ENCODE data around the gene SS18L1.

Gene SS18L1

DNA sequence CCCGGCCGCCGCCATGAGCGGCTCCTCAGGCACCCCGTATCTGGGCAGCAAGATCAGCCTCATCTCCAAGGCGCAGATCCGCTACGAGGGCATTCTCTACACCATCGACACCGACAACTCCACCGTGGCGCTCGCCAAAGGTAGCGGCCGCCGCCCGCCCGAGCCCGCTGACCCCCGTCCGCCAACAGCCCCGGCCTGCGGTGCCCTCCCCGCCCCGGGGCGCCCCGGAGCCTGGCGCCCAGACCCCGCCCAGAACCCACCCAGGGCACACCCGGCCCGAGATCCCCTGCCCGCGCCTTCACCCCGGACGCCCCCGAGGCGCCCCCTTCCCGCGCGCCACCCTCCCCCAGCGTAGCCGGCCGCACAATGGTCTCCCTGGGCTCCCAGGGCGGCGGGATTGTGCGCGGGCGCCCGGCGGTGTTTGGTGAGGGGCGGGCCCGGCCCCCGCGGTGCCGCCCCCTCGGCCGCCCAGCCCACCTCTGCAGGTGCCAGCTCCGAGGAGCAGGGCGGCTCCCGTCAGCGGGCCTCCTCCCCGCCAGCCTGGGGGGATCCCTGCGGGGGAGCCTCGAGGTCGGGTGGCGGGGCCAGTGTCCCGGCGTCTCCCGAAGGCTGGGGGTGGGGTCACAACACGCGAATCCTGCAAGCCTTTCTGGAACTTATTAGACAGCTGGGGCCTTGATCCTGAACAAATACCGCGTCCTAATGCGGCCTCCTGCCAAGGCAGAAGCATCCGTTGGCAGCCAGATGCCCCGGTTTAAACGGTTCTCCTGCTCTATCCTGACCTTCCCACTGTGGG is 20.7 kb upstream of the SS18L1 start:
- Histone ChIP-seq H3K9me3 (ENCODE audit: insufficient read depth, low read length) (no peaks in the 10 kb centered on the region), H3K9me2 (replicated peaks; ENCODE audit: insufficient read depth, low read length) (no peaks in the 10 kb centered on the region), H3K27me3 (ENCODE audit: low read length) (no peaks in the 10 kb centered on the region), H3K4me2 (ENCODE audit: low read depth, low read length, poor library complexity, severe bottlenecking) (peak overlapping the region; percentile 68), H3K27ac (ENCODE audit: low read depth, low read length) (peak overlapping the region; percentile 60), H4K20me1 (ENCODE audit: low read depth, low read length) (no peaks in the 10 kb centered on the region; the same call in 1 of the 2 replicates), H3K4me3 (ENCODE audit: insufficient read depth, low read length, poor library complexity, severe bottlenecking) (peak overlapping the region; percentile 80), H3K9ac (ENCODE audit: low read length) (peak overlapping the region; percentile 76), H3K79me2 (ENCODE audit: insufficient read depth, low read length) (peaks cover 16% of the 10 kb centered on the region), H3F3A (ENCODE audit: insufficient read depth) (peaks cover 10% of the 10 kb centered on the region; the same call in 1 of the 2 replicates), H2AFZ (ENCODE audit: low read depth, low read length, severe bottlenecking) (peak overlapping the region; percentile 76), H3K36me3 (ENCODE audit: low read length) (0 out of 2 replicates have a peak, but pooled peaks cover 3% of the 10 kb centered on the region)
- no peak for TF ChIP-seq EZH2phosphoT487 (conservative IDR thresholded peaks at IDR 0.05; ENCODE audit: low read length)
- TF ChIP-seq, protein P1, sequence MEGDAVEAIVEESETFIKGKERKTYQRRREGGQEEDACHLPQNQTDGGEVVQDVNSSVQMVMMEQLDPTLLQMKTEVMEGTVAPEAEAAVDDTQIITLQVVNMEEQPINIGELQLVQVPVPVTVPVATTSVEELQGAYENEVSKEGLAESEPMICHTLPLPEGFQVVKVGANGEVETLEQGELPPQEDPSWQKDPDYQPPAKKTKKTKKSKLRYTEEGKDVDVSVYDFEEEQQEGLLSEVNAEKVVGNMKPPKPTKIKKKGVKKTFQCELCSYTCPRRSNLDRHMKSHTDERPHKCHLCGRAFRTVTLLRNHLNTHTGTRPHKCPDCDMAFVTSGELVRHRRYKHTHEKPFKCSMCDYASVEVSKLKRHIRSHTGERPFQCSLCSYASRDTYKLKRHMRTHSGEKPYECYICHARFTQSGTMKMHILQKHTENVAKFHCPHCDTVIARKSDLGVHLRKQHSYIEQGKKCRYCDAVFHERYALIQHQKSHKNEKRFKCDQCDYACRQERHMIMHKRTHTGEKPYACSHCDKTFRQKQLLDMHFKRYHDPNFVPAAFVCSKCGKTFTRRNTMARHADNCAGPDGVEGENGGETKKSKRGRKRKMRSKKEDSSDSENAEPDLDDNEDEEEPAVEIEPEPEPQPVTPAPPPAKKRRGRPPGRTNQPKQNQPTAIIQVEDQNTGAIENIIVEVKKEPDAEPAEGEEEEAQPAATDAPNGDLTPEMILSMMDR (IDR thresholded peaks at IDR 0.05; ENCODE audit: insufficient read depth, low read length, poor library complexity, severe bottlenecking): no peak

DNA sequence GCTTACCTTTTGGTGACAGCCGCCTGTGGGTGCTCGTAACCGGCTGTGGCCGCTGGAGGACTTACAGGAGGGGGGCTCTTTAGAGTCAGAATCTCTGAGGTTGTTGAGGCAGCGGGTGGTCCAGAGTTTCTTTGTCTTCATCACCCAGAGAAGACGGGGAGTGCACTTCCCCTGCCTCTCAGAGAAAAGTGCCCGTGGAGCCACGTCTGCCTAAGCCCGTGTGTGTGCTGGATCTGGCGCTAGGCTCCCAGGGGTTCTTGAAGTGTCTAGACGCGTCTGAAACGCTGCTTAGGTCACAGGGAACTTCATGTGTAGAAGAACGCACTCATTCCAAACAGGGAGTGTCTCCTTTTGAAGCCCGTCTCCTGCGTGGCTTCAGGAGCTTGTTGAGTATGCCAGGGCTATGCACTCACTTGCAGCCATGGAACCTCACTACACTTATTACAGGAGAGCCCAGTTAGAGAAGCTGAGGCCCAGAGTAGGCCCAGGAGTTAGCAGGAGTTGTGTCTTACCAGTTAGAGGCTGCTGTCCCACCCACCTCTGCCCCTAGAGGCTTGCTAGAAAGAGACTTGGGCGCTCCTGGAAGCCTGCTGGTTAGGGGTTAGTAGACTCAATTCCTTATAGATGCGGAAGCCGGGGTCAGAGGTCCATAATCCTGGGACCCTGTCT is 20.0 kb upstream of the SS18L1 start:
- Histone ChIP-seq H4K20me1 (ENCODE audit: low read depth, low read length) (no peaks in the 10 kb centered on the region; the same call in 1 of the 2 replicates), H3K36me3 (ENCODE audit: low read length) (0 out of 2 replicates have a peak, but pooled peaks cover 6% of the 10 kb centered on the region), H3K9ac (ENCODE audit: low read length) (peak overlapping the region; percentile 76), H3K4me2 (ENCODE audit: low read depth, low read length, poor library complexity, severe bottlenecking) (peak overlapping the region; percentile 68), H3K9me2 (replicated peaks; ENCODE audit: insufficient read depth, low read length) (no peaks in the 10 kb centered on the region), H3K27ac (ENCODE audit: low read depth, low read length) (no peak overlapping the region), H3F3A (ENCODE audit: insufficient read depth) (peaks cover 10% of the 10 kb centered on the region; the same call in 1 of the 2 replicates), H3K27me3 (ENCODE audit: low read length) (no peaks in the 10 kb centered on the region), H3K4me3 (ENCODE audit: insufficient read depth, low read length, poor library complexity, severe bottlenecking) (peak overlapping the region; percentile 80), H3K79me2 (ENCODE audit: insufficient read depth, low read length) (peaks cover 16% of the 10 kb centered on the region), H2AFZ (ENCODE audit: low read depth, low read length, severe bottlenecking) (no peak overlapping the region), H3K9me3 (ENCODE audit: insufficient read depth, low read length) (no peaks in the 10 kb centered on the region)
- TF ChIP-seq EZH2phosphoT487 (conservative IDR thresholded peaks at IDR 0.05; ENCODE audit: low read length): no peak

DNA sequence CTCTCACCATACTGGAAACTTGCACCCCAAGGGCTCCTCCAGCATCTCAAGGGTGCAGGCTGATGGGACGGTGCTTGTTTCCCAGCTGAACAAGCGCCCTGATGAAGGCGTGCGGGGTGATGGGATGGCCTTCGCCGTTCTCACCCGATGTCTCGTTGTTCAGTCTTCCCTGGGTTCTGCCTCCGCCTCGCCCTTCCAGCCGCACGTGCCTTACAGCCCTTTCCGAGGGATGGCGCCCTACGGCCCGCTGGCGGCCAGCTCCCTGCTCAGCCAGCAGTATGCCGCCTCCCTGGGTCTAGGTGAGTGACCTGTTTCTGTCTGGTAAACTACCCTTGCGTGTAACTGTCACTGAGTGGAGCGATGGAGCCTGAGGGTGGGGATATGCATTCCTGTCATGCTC is 17.4 kb upstream of the SS18L1 start:
- Histone ChIP-seq H3K27me3 (ENCODE audit: low read length) (no peaks in the 10 kb centered on the region), H3K79me2 (ENCODE audit: insufficient read depth, low read length) (peaks cover 16% of the 10 kb centered on the region), H3K4me2 (ENCODE audit: low read depth, low read length, poor library complexity, severe bottlenecking) (no peak overlapping the region), H3K9ac (ENCODE audit: low read length) (no peak overlapping the region), H3K4me3 (ENCODE audit: insufficient read depth, low read length, poor library complexity, severe bottlenecking) (no peak overlapping the region), H3K27ac (ENCODE audit: low read depth, low read length) (no peak overlapping the region), H2AFZ (ENCODE audit: low read depth, low read length, severe bottlenecking) (no peak overlapping the region), H3F3A (ENCODE audit: insufficient read depth) (peaks cover 3% of the 10 kb centered on the region; the same call in 1 of the 2 replicates), H3K9me2 (replicated peaks; ENCODE audit: insufficient read depth, low read length) (no peaks in the 10 kb centered on the region), H4K20me1 (ENCODE audit: low read depth, low read length) (no peaks in the 10 kb centered on the region; the same call in 1 of the 2 replicates), H3K9me3 (ENCODE audit: insufficient read depth, low read length) (no peaks in the 10 kb centered on the region), H3K36me3 (ENCODE audit: low read length) (0 out of 2 replicates have a peak, but pooled peaks cover 9% of the 10 kb centered on the region)
- TF ChIP-seq, protein P1 (IDR thresholded peaks at IDR 0.05; ENCODE audit: insufficient read depth, low read length, poor library complexity, severe bottlenecking): no peak
- TF ChIP-seq EZH2phosphoT487 (conservative IDR thresholded peaks at IDR 0.05; ENCODE audit: low read length): no peak

All from SU-DHL-6 (cell line).